Endothelial cell of umbilical vein (primary cell): ENCODE measurements around the gene EMP3.

ENCODE experiments used
- CTCF ChIP-seq, 2 donors: IDR thresholded peaks; 1 replicate in 1 of 2; 2 replicates in 1 of 2; pipeline ENCODE4 v1.5.1; 2011; ENCODE audit warnings: low read length in 2 of 2, mild to moderate bottlenecking in 2 of 2, moderate library complexity in 2 of 2, control low read depth in 1 of 2, inconsistent platforms in 1 of 2, low read depth in 1 of 2; ENCODE audit not compliant: insufficient read depth in 1 of 2; ENCODE audit errors: extremely low read depth in 1 of 2
- EZH2 ChIP-seq: IDR thresholded peaks from 2 replicates; pipeline ENCODE4 v1.6.1; 2012; ENCODE audit warnings: borderline replicate concordance, low read depth, mild to moderate bottlenecking, moderate library complexity, low read length, inconsistent platforms; ENCODE audit not compliant: severe bottlenecking
- GATA2 ChIP-seq: IDR thresholded peaks from 2 replicates; pipeline ENCODE4 v1.7.0; 2011; ENCODE audit warnings: low read depth, mild to moderate bottlenecking, moderate library complexity, mixed read lengths, low read length; ENCODE audit not compliant: insufficient read length, insufficient read depth
- JUN ChIP-seq: IDR thresholded peaks from 2 replicates; pipeline ENCODE4 v1.6.1; 2011; ENCODE audit warnings: borderline replicate concordance, low read depth; ENCODE audit not compliant: insufficient read length, insufficient read depth
- MAX ChIP-seq: IDR thresholded peaks from 2 replicates; pipeline ENCODE4 v1.6.1; 2011; ENCODE audit not compliant: insufficient read depth, insufficient read length
- MYC ChIP-seq: IDR thresholded peaks from one replicate; pipeline ENCODE4 v1.6.1; 2011; ENCODE audit warnings: mild to moderate bottlenecking, low read depth, low read length
- POLR2A ChIP-seq: IDR thresholded peaks from 2 replicates; pipeline ENCODE4 v1.6.1; 2012; ENCODE audit warnings: low read depth, mild to moderate bottlenecking, control low read depth, low read length
- POLR2AphosphoS5 ChIP-seq: IDR thresholded peaks from 2 replicates; pipeline ENCODE4 v1.6.1; 2012; ENCODE audit warnings: low read depth, mild to moderate bottlenecking, control low read depth, low read length, moderate library complexity; ENCODE audit not compliant: insufficient read depth

- TF ChIP-seq POLR2A (no peak), EZH2 (no peak), CTCF (IDR thresholded peaks at IDR 0.05; ENCODE audit: extremely low read depth in 1 of 2, insufficient read depth in 1 of 2, low read depth in 1 of 2, low read length in 2 of 2) (no peak), POLR2AphosphoS5 (no peak), JUN (no peak), MYC (no peak), MAX (no peak), GATA2 (no peak)
Measured at GRCh38 chr19:48315712-48316111, 9.6 kb upstream of the EMP3 start.
